ENCODE data around the gene ASIC1.

The ASIC1 gene

GRCh38 chr12:50110127-50110761 lies 52.8 kb downstream of the ASIC1 start:
- DNase-seq = no peak

- no peak for DNase-seq
These were observed 53.5 kb downstream of the ASIC1 start for GRCh38 chr12:50110762-50111351.

DNA sequence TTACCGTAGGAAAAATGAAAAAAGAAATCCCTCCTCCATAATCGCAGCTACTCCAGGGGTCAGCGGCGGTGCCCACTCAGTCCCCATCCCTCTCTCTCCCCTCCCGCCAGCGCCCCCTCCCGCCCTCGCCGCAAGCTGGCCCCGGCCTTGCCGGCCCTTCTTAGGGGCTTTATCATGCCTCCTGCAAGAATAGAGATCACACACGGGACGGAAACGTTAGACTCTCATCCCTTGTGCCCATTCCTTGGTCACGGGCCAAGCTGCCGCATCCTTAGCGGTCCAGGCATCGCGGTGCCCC lies 53.9 kb downstream of the ASIC1 start:
- no peak for DNase-seq

DNA sequence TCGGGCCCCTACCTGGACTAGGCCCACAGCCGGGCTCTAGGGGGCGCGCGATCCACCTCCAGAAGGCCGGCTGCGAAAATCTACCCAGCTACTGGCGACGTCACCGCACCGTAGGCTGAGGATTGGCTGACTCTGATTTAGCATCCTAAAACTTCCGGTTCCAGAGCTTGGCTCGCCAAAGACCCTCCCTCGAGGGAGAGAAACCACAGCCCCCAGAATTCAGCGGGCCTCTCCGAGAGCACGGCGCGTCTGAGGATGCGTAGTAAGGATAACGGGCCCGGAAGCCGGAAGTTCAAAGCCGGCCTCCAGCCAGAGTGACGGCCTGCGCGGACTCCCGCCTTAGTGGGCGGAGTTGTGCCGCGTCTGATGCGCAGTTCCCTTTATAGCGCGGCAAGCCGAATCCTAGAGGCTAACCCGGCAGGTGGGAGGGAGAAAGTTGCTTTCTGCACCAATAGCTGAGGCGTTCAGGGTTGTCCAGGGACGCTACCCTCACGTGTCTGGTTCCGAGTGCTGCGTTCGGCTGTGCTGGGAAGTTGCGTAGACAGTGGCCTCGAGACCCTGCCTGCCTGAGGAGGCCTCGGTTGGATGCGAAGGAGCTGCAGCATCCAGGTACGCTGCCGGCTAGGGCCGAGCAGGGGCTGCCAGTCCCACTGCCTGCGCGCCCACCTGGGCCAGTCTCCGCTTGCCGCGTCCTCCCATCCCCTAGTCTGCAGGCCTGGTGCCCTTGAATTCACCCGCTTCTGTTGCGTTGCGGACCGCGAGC lies 54.5 kb downstream of the ASIC1 start, which contains the start of gene COX14:
Gene COX14, plus strand, starts transcription at position 544 of the 763 bp plus-strand sequence. CDS start 7,808 bp downstream, outside the sequence.
- DNase-seq = peak; percentile 97

DNA sequence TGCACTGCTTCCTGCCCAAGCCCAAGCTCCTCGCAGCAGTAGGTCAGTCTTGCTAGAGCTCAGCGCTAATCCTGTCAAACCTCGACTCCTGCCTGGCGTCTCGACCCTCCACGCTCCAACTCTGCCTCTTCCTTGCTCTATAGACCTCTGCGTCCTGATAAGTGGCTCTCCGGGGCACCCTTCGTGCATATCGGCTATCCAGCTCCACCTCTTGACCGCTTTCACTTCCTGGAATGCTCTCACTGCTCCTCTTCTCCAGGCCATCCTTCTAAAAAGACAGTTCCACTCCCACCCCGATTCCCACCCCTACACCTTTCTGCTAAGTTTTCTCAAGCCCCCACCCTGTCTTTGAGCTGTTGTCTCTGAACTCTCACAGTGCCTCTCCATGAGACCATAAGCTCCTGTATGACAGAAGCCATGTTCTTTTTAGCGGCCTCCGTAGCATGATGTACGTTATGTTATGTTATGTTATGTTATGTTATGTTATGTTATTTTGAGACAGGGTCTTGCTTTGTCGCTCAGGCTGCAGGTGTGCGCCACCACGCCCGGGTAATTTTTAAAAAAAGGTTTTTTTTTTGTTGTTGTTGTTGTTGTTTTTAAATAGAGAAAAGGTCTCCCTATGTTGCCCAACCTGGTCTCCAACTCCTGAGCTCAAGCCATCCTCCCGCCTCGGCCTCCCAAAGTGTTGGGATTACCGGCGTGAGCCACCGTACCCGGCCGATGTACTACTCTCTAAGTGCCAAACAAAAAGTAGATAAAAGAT lies 55.2 kb downstream of the ASIC1 start:
- no peak for DNase-seq

- no peak for DNase-seq
These were observed 59.7 kb downstream of the ASIC1 start for GRCh38 chr12:50117057-50117622.

DNA sequence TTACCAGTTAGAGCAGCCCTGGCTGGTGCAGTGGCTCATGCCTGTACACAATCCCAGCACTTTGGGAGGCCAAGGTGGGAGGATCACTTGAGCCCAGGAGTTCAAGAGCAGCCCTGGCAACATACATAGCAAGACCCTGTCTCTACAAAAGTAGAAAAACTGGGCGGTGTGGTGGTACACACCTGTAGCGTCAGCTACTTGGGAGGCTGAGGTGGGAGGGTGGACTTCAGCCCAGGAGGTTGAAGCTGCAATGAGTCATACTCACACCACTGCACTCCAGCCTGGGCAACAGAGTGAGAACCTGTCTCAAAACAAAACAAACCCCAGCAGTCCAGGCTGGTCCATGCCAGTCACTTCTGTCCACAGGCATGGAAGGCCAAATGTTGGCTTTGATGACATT lies 62.0 kb downstream of the ASIC1 start:
- DNase-seq = no peak

DNA sequence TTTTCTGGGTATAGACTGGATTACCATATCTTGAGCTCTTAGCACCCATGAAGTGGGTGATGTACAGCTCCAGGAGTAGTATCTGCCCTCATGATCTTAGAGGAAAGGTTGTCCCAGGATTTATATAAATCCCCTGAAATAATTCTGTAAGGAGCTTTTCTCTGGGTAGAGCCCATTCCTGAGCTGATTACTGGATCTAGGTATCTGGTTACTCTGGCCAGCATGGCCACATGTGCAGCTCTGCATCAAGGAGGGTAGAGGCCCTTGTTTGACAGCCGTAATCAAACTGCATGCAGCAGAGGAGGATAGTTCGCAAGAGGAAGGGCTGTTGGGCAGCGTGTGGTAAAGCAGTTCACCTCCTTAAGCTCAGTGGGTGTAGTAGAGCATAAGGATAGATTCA lies 63.1 kb downstream of the ASIC1 start:
- DNase-seq = no peak

GRCh38 chr12:50120953-50121352 lies 63.6 kb downstream of the ASIC1 start:
- DNase-seq = no peak

DNA sequence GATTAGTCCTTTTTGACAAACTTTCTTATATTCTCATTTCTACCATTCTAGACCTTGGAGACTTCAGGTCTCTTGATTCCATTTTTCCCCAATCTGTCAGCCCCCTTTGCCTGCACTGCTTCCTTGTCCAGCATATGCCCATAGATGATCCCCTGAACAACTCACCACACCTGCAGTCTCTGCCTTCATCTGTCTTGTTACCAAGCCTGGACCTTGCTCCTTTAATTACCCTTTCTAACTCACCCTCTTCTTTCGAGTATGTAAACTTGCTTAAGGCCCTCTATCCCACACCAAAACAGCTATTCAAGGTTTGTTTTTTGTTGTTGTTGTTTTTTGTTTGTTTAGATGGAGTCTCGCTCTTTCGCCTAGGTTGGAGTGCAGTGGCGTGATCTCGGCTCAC lies 64.2 kb downstream of the ASIC1 start:
- DNase-seq = no peak

GRCh38 chr12:50123203-50123602 lies 65.8 kb downstream of the ASIC1 start:
- DNase-seq = no peak

DNA sequence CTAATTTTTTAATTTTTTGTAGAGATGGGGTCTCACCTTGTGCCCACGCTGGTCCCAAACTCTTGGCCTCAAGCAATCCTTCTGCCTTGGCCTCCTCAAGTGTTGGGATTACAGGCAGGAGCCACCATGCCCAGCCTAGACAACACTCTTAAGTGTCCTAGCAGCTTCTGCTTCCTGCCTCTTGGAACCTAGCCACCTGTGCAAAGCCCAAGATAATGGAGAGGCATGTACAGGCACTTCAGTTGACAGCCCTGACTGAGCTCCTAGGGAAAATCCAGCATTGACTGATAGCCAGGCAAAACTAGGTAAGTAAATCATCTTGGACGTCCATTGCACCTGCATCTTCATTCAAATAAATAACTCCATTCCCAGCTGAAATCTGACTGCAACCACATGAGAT lies 70.2 kb downstream of the ASIC1 start:
- no peak for DNase-seq

- DNase-seq = no peak
These were observed 71.9 kb downstream of the ASIC1 start for GRCh38 chr12:50129290-50129689.

DNA sequence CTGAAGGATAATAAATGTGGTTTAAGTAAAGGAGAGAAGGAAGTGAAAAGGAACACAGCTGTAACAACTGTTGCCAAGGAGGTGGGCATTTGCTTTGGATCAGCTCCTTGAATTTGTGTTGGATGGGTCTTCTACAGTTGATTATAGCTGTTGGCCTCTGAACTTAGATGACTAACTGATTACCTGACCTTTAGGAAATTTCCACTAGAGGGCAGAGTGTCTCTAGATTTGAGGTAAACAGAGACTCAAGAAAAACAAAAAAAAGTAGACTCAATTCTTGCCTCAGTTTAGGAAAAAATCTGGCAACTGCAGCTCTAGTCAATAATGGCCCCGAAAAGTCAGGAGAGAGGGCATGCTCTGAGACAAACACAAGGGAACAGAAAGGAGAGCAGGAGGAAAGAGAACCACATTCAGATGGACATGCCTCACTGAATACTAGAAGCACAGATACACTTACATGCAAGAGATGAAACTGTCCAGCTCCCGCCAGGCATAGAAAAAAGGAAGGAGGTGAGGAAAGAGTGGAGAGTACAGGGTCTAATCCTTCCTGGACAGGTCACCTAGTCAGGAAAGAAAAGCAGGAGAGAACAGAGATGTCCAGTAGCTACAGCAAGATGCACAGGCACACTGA lies 75.2 kb downstream of the ASIC1 start:
- no peak for DNase-seq
